Thoracic aorta (tissue), 2 donors: ENCODE measurements around the gene PRM2. TPM values are rescaled to one million over a fixed set of nuclear protein-coding genes. Genes with fewer than 3 reads are reported as not detected.

Experiments
- ATAC-seq: fragments of 150-250 bp; one replicate; pipeline ENCODE4 v1.8.0; 2017; ENCODE audit warnings: low read depth; ENCODE audit not compliant: insufficient number of reproducible peaks, low FRiP score
- DNase-seq: peaks from one replicate; pipeline ENCODE4 v3.0.0-alpha.2; 2020; ENCODE audit warnings: low spot score
- H3K27ac ChIP-seq, 2 donors: fragments of 200-600 bp; sonication (generic); 1 replicate in 1 of 2; 2 replicates in 1 of 2; pipeline ENCODE4 v1.5.1; 2016; ENCODE audit warnings: mild to moderate bottlenecking in 2 of 2, moderate library complexity in 2 of 2
- H3K27me3 ChIP-seq: fragments of 200-600 bp; sonication (generic); replicated peaks from 2 replicates; pipeline ENCODE4 v1.6.0; 2016; ENCODE audit warnings: mild to moderate bottlenecking; ENCODE audit not compliant: insufficient read depth
- H3K36me3 ChIP-seq: fragments of 200-600 bp; sonication (generic); one replicate; pipeline ENCODE4 v1.5.1; 2016
- H3K4me1 ChIP-seq, 2 donors: fragments of 200-600 bp; sonication (generic); 1 replicate in 1 of 2; 2 replicates in 1 of 2; pipeline versions ENCODE4 v1.5.1 to v1.6.0; 2016; ENCODE audit warnings: low read depth in 2 of 2, mild to moderate bottlenecking in 1 of 2; ENCODE audit not compliant: control insufficient read depth in 1 of 2
- H3K4me3 ChIP-seq: fragments of 200-600 bp; sonication (generic); 2 replicates; pipeline ENCODE4 v1.5.1; 2016; ENCODE audit warnings: mild to moderate bottlenecking
- H3K9me3 ChIP-seq: fragments of 200-600 bp; sonication (generic); 2 replicates; pipeline ENCODE4 v1.5.1; 2016
- total RNA-seq, 2 donors: library from RNA; depleted of rRNA; stranded (reverse); fragments of >200 nt; gene quantifications; one replicate each; pipeline versions ENCODE4 v1.1.0 to v1.2.3, GENCODE V29; 2016
- TF ChIP-seq, protein P1 (sequence below): fragments of 200-600 bp; sonication (generic); IDR thresholded peaks from one replicate; pipeline ENCODE4 v1.5.1; 2019; ENCODE audit warnings: antibody characterized with exemption

PRM2 gene, protein sequence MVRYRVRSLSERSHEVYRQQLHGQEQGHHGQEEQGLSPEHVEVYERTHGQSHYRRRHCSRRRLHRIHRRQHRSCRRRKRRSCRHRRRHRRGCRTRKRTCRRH
- not detected for total RNA-seq

DNA sequence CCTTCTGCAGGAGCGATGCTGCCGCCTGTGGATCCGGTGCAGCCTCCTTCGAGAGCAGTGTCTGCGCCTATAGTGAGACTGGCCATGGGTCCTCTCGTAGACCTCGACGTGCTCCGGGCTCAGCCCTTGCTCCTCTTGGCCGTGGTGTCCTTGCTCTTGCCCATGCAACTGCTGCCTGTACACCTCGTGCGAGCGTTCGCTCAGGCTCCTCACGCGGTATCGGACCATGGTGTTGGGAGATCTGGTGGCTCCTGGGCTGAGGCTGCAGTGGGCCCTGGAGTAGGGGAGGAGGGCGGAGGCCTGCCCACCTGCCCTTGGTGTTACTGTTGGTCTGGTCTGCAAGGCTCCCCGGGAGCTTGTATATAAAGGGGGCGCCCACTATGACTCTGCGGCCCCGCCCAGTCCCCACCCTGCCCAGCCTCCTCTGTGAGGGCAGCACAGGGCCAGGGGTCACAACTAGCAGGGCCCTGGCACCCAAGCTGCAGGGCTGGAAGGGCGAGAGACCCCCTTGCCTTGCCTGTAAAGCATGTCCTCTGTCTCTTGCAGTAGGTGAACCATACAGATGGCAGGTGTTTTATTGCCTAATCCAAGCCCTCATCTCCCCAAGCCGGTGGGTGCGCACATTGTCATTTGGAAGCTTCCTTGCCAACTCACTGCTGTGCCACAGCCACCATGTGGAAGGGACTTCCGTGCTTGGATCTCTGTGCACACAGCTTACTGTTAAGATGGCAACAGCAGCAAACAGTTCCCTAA lies at the start of gene PRM2:
Gene PRM2, minus strand, starts transcription at position 338 of the 753 bp plus-strand sequence. Its CDS starts 110 bp downstream, at position 228.
- DNase-seq, result no peak
- Histone ChIP-seq H3K27me3 (no peaks in the 10 kb centered on the region), H3K27ac (no peak within 1 kb of the TSS), H3K4me1 (no peaks in the 10 kb centered on the region), H3K4me3 (no peak within 1 kb of the TSS), H3K9me3 (no peaks in the 10 kb centered on the region), H3K36me3 (no peaks in the 10 kb centered on the region)
- no peak for ATAC-seq
- TF ChIP-seq, protein P1, sequence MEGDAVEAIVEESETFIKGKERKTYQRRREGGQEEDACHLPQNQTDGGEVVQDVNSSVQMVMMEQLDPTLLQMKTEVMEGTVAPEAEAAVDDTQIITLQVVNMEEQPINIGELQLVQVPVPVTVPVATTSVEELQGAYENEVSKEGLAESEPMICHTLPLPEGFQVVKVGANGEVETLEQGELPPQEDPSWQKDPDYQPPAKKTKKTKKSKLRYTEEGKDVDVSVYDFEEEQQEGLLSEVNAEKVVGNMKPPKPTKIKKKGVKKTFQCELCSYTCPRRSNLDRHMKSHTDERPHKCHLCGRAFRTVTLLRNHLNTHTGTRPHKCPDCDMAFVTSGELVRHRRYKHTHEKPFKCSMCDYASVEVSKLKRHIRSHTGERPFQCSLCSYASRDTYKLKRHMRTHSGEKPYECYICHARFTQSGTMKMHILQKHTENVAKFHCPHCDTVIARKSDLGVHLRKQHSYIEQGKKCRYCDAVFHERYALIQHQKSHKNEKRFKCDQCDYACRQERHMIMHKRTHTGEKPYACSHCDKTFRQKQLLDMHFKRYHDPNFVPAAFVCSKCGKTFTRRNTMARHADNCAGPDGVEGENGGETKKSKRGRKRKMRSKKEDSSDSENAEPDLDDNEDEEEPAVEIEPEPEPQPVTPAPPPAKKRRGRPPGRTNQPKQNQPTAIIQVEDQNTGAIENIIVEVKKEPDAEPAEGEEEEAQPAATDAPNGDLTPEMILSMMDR, result no peak

DNA sequence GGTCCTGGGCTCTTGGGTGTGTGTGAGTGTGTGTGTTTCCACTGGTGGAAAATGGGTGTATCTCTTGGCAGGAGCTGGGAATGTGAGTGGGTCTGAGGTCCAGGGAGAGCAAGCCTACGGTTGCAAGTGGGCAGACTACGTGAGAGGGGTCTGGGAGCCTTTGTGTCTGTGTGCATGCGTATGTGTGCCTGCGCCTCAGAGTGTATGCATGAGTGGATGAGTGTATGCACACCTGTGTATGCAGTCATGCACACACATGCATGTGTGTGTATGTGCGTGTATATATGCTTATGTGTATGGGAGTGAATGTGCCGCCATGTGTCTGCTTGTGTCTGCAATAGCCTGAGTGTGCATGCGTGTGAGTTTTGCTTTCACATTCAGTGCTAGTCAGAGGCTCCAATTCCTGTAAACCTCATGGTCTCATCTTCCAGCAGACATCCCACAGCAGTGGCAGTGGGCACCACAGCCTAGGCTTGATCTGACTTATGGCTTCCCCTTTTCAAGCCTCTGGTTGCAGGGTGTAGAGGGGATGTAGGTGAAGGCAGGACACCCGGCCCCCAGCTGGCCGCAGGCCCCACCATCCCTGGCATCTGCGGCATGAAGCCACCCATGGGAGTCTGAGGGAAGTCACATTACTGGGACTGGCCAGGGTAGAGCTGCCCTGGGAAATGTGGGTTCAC lies 49.3 kb upstream of the PRM2 start:
- H3K9me3 ChIP-seq, result no peaks in the 10 kb centered on the region
- peaks cover 14 to 19% of the 10 kb centered on the region in 2 donors for H3K4me1 ChIP-seq
- H3K36me3 ChIP-seq, result no peaks in the 10 kb centered on the region
- DNase-seq (no peak), ATAC-seq (no peak)
- no peak overlapping the region for H3K4me3 ChIP-seq
- TF ChIP-seq, protein P1, result no peak
- H3K27me3 ChIP-seq, result no peaks in the 10 kb centered on the region
- no peak overlapping the region for H3K27ac ChIP-seq

DNA sequence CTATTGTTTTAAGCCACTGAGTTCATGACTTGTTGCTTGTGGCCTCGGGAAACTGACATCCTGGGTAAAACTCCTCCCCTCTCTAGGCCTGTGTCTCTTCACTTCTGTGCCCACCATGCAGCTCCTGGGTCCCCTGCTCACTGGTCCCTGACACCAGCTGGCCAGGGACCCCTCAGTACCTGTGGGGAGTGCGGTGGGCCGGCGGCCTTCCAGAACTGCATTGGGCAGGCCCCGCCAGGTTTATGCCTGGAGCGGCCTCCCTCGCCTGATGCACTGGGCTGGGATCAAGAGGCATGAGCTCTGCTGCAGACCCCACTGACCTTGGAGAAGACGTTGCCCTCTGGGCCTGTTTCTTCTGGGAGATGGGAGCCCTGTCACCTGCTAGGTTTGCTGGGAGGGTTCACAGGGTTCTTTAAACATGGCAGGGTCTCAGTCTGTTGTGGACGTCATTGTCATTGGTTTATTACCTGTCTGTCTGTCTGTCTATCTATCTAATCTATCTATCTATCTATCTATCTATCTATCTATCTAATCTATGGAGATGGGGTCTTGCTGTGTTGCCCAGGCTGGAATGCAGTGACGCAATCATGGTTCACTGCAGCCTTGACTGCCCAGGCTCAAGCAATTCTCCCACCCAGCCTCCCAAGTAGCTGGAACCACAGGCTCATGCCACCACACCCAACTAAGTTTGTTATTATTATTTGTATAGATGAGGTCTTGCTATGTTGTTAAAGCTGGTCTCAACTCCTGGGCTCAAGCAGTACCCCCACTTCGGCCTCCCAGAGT lies 47.5 kb upstream of the PRM2 start:
- no peaks in the 10 kb centered on the region for H3K36me3 ChIP-seq
- no peak for DNase-seq
- H3K4me1 ChIP-seq, result peaks cover 8 to 12% of the 10 kb centered on the region in 2 donors
- H3K9me3 ChIP-seq, result no peaks in the 10 kb centered on the region
- TF ChIP-seq, protein P1, result no peak
- H3K27me3 ChIP-seq, result no peaks in the 10 kb centered on the region
- H3K4me3 ChIP-seq, result no peak overlapping the region
- no peak for ATAC-seq
- no peak overlapping the region for H3K27ac ChIP-seq

DNA sequence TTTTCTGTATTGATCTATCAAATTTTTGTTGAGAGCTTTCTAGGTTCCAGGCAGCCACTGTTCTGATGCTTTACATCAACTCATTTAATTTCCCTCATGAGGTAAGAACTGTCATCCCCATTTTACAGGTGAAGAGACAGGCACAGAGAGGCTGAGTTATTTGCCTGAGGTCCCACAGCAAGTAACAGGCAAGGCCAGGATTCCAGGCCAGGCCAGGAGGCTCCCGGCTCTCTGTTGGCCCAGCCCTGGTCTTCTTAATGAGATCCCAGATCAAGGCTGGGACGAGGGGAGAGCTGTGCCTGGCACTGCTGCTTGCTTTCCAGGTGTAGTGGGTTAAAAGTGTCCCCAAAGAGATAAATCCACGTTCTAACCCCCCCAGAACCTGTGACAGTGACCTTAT lies 46.5 kb upstream of the PRM2 start:
- no peaks in the 10 kb centered on the region for H3K36me3 ChIP-seq
- no peaks in the 10 kb centered on the region for H3K9me3 ChIP-seq
- DNase-seq (no peak), ATAC-seq (no peak)
- peaks cover 0 to 3% of the 10 kb centered on the region in 2 donors for H3K4me1 ChIP-seq
- H3K27me3 ChIP-seq, result no peaks in the 10 kb centered on the region
- no peak overlapping the region for H3K27ac ChIP-seq
- TF ChIP-seq, protein P1, result no peak
- no peak overlapping the region for H3K4me3 ChIP-seq

DNA sequence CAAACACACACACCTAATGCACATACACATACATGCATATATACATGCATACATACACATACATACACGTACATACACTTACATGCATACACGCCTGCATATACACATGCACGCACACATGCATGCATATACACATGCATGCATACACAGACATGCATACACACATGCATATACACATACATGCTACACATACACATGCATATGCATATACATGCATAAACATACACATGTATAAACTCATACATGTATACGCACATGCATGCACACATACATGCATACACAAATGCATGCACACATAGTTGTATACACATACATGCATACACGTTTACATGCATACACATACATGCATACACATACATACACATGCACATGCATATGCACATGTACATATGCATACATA lies 45.4 kb upstream of the PRM2 start:
- Histone ChIP-seq H3K27ac (no peak overlapping the region), H3K36me3 (no peaks in the 10 kb centered on the region), H3K27me3 (no peaks in the 10 kb centered on the region), H3K4me1 (no peaks in the 10 kb centered on the region), H3K4me3 (no peak overlapping the region), H3K9me3 (no peaks in the 10 kb centered on the region)
- TF ChIP-seq, protein P1, result no peak
- DNase-seq (no peak), ATAC-seq (no peak)
